Caco-2 (cell line): Measurements from ENCODE around the gene IMMP2L. TPM values are rescaled to one million over a fixed set of nuclear protein-coding genes. Genes with fewer than 3 reads are reported as not detected.

Source experiments
- BruUV-seq: library from RNA; stranded (reverse); fragments of 400-500 nt; replicated peaks from 2 replicates; lab custom pipeline; 2021; lab: Mats Ljungman, UMichigan
- CTCF ChIA-PET: fragments of 300-600 bp; sonication (Branson Sonifier 250); formaldehyde crosslinking; loops from one replicate; lab custom pipeline; 2022; ENCODE audit warnings: antibody characterized with exemption; lab: Charles Lee
- POLR2A ChIA-PET: fragments of 300-600 bp; sonication (Branson Sonifier 250); formaldehyde crosslinking; loops from one replicate; lab custom pipeline; 2022; ENCODE audit warnings: antibody characterized with exemption; lab: Charles Lee
- DNase-seq, 2 experiments: peaks; one replicate each; pipeline versions ENCODE4 v3.0.0 to v3.0.0-alpha.2; 2020 to 2022
- H3K27me3 ChIP-seq: replicated peaks from 2 replicates; pipeline ENCODE4 v1.6.0; 2011; ENCODE audit warnings: low read length; ENCODE audit not compliant: control insufficient read depth, insufficient read depth
- H3K36me3 ChIP-seq: 2 replicates; pipeline ENCODE4 v1.5.1; 2011; ENCODE audit warnings: low read length; ENCODE audit not compliant: control insufficient read depth, insufficient read depth
- H3K4me1 ChIP-seq: fragments of 250-450 bp; sonication (Bioruptor Pico); 2 replicates; pipeline ENCODE4 v1.5.1; 2020; ENCODE audit warnings: mild to moderate bottlenecking
- H3K4me3 ChIP-seq: 2 replicates; pipeline ENCODE4 v1.5.1; 2011; ENCODE audit warnings: low read depth, mild to moderate bottlenecking, control low read depth, low read length
- H3K9me3 ChIP-seq: fragments of 250-450 bp; sonication (Bioruptor Pico); 2 replicates; pipeline ENCODE4 v1.5.1; 2020; ENCODE audit warnings: mild to moderate bottlenecking, moderate library complexity
- H3K27ac Mint-ChIP-seq: one replicate; pipeline ENCODE4 v1.8.0; 2022; ENCODE audit warnings: mixed read lengths; ENCODE audit not compliant: unreplicated experiment
- H3K27me3 Mint-ChIP-seq: one replicate; pipeline ENCODE4 v1.8.0; 2022; ENCODE audit warnings: mixed read lengths; ENCODE audit not compliant: insufficient read depth, unreplicated experiment
- H3K36me3 Mint-ChIP-seq: one replicate; pipeline ENCODE4 v1.8.0; 2022; ENCODE audit warnings: mild to moderate bottlenecking, mixed read lengths; ENCODE audit not compliant: insufficient read depth, unreplicated experiment
- H3K4me1 Mint-ChIP-seq: one replicate; pipeline ENCODE4 v1.8.0; 2022; ENCODE audit warnings: low read depth, mixed read lengths; ENCODE audit not compliant: unreplicated experiment
- H3K4me3 Mint-ChIP-seq: one replicate; pipeline ENCODE4 v1.8.0; 2022; ENCODE audit warnings: mild to moderate bottlenecking, moderate library complexity, mixed read lengths; ENCODE audit not compliant: unreplicated experiment
- H3K9me3 Mint-ChIP-seq: one replicate; pipeline ENCODE4 v1.8.0; 2022; ENCODE audit warnings: mixed read lengths; ENCODE audit not compliant: unreplicated experiment
- CTCF ChIP-seq, 2 experiments: fragments of 200-600 bp in 1 of 2; IDR thresholded peaks; 1 replicate in 1 of 2; 2 replicates in 1 of 2; pipeline versions ENCODE4 v1.5.1 to v1.8.0; 2011 to 2022; ENCODE audit warnings: antibody characterized with exemption in 1 of 2, control low read depth in 1 of 2, inconsistent platforms in 1 of 2, low read depth in 1 of 2, low read length in 1 of 2, mild to moderate bottlenecking in 1 of 2, moderate library complexity in 1 of 2; ENCODE audit not compliant: insufficient read depth in 1 of 2, severe bottlenecking in 1 of 2, unreplicated experiment in 1 of 2
- intact Hi-C: fragments of 100-400 bp; cut with micrococcal nuclease; formaldehyde crosslinking; loops from one replicate; pipeline ENCODE4 v1.10.0; 2022; ENCODE audit not compliant: unreplicated experiment
- total RNA-seq: library from RNA; stranded (reverse); gene quantifications from 2 replicates; pipeline ENCODE4 v1.2.3, GENCODE V29; 2022

Gene IMMP2L
- total RNA-seq, 1 experiment from 2014 or later = 9.5 TPM

- no peaks in the 10 kb centered on the region for H3K9me3 Mint-ChIP-seq
- Histone ChIP-seq H3K36me3 (no peaks in the 10 kb centered on the region), H3K4me1 (no peaks in the 10 kb centered on the region), H3K9me3 (no peaks in the 10 kb centered on the region), H3K4me3 (no peak overlapping the region), H3K27me3 (no peaks in the 10 kb centered on the region)
- no peaks in the 10 kb centered on the region for H3K27me3 Mint-ChIP-seq
- TF ChIP-seq CTCF (IDR thresholded peaks at IDR 0.05; ENCODE audit: insufficient read depth in 1 of 2, low read depth in 1 of 2, low read length in 1 of 2, severe bottlenecking in 1 of 2, unreplicated experiment in 1 of 2) = no peak
- H3K36me3 Mint-ChIP-seq = no peaks in the 10 kb centered on the region
- H3K4me3 Mint-ChIP-seq = no peak overlapping the region
- CTCF ChIA-PET = no interaction called here
- H3K27ac Mint-ChIP-seq = no peak overlapping the region
- DNase-seq = no peak
- intact Hi-C loops = no loop called here
- POLR2A ChIA-PET = no interaction called here
- no peaks in the 10 kb centered on the region for H3K4me1 Mint-ChIP-seq
- BruUV-seq = no TSS peak
Measured at GRCh38 chr7:111180338-111180737, 382.0 kb downstream of the IMMP2L start.

DNA sequence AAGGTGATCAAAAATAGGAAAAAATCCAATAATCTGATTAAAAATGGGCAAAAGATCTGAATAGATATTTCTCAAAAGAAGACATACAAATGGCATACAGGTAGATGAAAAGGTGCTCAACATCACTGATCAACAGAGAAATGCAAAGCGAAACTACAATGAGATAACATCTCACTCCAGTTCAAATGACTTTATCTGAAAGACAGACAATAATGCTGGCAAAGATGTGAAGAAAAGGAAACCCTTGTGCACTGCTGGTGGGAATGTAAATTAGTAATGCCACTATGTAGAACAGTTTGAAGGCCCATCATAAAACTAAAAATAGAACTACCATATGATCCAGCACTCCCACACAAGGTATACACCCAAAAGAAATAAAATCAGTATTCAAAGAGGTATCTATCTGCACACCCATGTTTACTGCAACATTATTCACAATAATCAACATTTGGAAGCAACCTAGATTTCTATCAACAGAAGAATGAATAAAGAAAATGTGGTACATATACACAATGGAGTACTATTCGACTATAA, 386.3 kb downstream of the IMMP2L start:
- Mint-ChIP-seq H3K4me1 (peaks cover 6% of the 10 kb centered on the region), H3K36me3 (no peaks in the 10 kb centered on the region), H3K4me3 (no peak overlapping the region), H3K27ac (no peak overlapping the region), H3K27me3 (no peaks in the 10 kb centered on the region), H3K9me3 (no peaks in the 10 kb centered on the region)
- Histone ChIP-seq H3K27me3 (no peaks in the 10 kb centered on the region), H3K36me3 (no peaks in the 10 kb centered on the region), H3K4me1 (0 out of 2 replicates have a peak, but pooled peaks cover 4% of the 10 kb centered on the region), H3K9me3 (no peaks in the 10 kb centered on the region), H3K4me3 (no peak overlapping the region)
- no TSS peak for BruUV-seq
- no peak for TF ChIP-seq CTCF (IDR thresholded peaks at IDR 0.05; ENCODE audit: insufficient read depth in 1 of 2, low read depth in 1 of 2, low read length in 1 of 2, severe bottlenecking in 1 of 2, unreplicated experiment in 1 of 2)
- intact Hi-C loops = no loop called here
- ChIA-PET CTCF (no interaction called here), POLR2A (no interaction called here)
- no peak for DNase-seq

DNA sequence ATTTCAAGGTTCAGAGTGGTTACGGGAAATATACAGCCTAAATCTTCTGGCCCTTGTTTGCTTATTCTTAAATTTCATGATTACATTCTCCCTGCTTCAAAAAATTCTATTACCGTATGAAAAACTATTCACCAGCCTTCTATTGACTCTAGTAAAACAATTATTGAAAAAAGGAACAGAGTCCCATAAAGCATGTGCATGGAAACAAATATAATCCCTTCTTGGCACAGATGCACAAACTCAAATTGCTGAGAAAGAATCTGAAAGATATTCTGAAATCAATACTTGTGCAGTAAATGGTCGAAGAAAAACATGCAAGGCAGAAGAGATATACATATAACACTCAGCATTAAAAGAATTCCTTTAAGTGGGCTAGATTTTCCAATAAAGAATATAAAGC, 387.8 kb downstream of the IMMP2L start:
- no peaks in the 10 kb centered on the region for H3K36me3 ChIP-seq
- ChIA-PET POLR2A (no interaction called here), CTCF (no interaction called here)
- intact Hi-C loops = no loop called here
- Mint-ChIP-seq H3K4me1 (peaks cover 6% of the 10 kb centered on the region), H3K27me3 (no peaks in the 10 kb centered on the region), H3K27ac (no peak overlapping the region), H3K9me3 (no peaks in the 10 kb centered on the region), H3K4me3 (no peak overlapping the region), H3K36me3 (no peaks in the 10 kb centered on the region)
- no peak for TF ChIP-seq CTCF (IDR thresholded peaks at IDR 0.05; ENCODE audit: insufficient read depth in 1 of 2, low read depth in 1 of 2, low read length in 1 of 2, severe bottlenecking in 1 of 2, unreplicated experiment in 1 of 2)
- no peaks in the 10 kb centered on the region for H3K27me3 ChIP-seq
- no TSS peak for BruUV-seq
- no peak overlapping the region for H3K4me3 ChIP-seq
- DNase-seq = no peak
- H3K9me3 ChIP-seq = no peaks in the 10 kb centered on the region
- H3K4me1 ChIP-seq = 0 out of 2 replicates have a peak, but pooled peaks cover 4% of the 10 kb centered on the region
